ENCODE measurements around the gene ESCO1.

GRCh38 chr18:21483051-21483450 lies 117.5 kb downstream of the ESCO1 start:
- TF ChIP-seq, protein P1, sequence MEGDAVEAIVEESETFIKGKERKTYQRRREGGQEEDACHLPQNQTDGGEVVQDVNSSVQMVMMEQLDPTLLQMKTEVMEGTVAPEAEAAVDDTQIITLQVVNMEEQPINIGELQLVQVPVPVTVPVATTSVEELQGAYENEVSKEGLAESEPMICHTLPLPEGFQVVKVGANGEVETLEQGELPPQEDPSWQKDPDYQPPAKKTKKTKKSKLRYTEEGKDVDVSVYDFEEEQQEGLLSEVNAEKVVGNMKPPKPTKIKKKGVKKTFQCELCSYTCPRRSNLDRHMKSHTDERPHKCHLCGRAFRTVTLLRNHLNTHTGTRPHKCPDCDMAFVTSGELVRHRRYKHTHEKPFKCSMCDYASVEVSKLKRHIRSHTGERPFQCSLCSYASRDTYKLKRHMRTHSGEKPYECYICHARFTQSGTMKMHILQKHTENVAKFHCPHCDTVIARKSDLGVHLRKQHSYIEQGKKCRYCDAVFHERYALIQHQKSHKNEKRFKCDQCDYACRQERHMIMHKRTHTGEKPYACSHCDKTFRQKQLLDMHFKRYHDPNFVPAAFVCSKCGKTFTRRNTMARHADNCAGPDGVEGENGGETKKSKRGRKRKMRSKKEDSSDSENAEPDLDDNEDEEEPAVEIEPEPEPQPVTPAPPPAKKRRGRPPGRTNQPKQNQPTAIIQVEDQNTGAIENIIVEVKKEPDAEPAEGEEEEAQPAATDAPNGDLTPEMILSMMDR (IDR thresholded peaks at IDR 0.05), result no peak
- TF ChIP-seq POLR2A (IDR thresholded peaks at IDR 0.05), result no peak

Measured in right lobe of liver (tissue), 4 donors.